HepG2 (cell line): ENCODE data around the gene SRCAP. TPM values are rescaled to one million over a fixed set of nuclear protein-coding genes. Genes with fewer than 3 reads are reported as not detected.

ENCODE experiments used
- ATAC-seq: fragments of 200-7000 bp; cut with Tn5 transposase; 3 replicates; pipeline ENCODE4 v1.9.1; 2020; ENCODE audit warnings: mild to moderate bottlenecking, moderate library complexity
- BruUV-seq: library from RNA; stranded (reverse); fragments of 400-500 nt; replicated peaks from 2 replicates; lab custom pipeline; 2021; lab: Mats Ljungman, UMichigan
- CTCF ChIA-PET: fragments of 300-600 bp; formaldehyde crosslinking; extraction: SDS; loops from one replicate; lab custom pipeline; 2021; ENCODE audit warnings: low total read pairs, inconsistent platforms, low intra/inter-chr PET ratio; lab: Yijun Ruan, JAX
- POLR2A ChIA-PET: fragments of 350-600 bp; sonication (Branson Sonifier 250); formaldehyde crosslinking; loops from one replicate; lab custom pipeline; 2020; ENCODE audit warnings: antibody characterized with exemption, inconsistent platforms; lab: Yijun Ruan, JAX
- DNase-seq: peaks from one replicate; pipeline ENCODE4 v3.0.0-alpha.2; 2015; ENCODE audit warnings: low spot score
- FAIRE-seq: peaks from 3 replicates; lab custom pipeline; 2011; peaks lifted over from hg19 to GRCh38; lab: Jason Lieb, UNC
- H2AFZ ChIP-seq: one replicate; pipeline ENCODE4 v1.6.1; 2011; ENCODE audit warnings: low read length, inconsistent platforms
- H3K27ac ChIP-seq: fragments of 300-600 bp; 3 replicates; pipeline ENCODE4 v1.8.0; 2011; ENCODE audit warnings: mixed run types, mild to moderate bottlenecking, mixed read lengths, low read length, inconsistent platforms; ENCODE audit not compliant: insufficient read depth; ENCODE audit errors: extremely low read length
- H3K27me3 ChIP-seq, 2 experiments: fragments of 200-600 bp in 1 of 2; 2 replicates in 1 of 2; 3 replicates in 1 of 2; pipeline versions ENCODE4 v1.6.0 to v1.8.0; 2011; ENCODE audit warnings: low read length in 2 of 2, mild to moderate bottlenecking in 2 of 2, moderate library complexity in 2 of 2, inconsistent platforms in 1 of 2; ENCODE audit not compliant: insufficient read depth in 2 of 2, control insufficient read depth in 1 of 2
- H3K36me3 ChIP-seq, 2 experiments: fragments of 200-600 bp in 1 of 2; replicated peaks in 1 of 2; 2 replicates in 1 of 2; 3 replicates in 1 of 2; pipeline versions ENCODE4 v1.5.1 to v1.8.0; 2011; ENCODE audit warnings: low read length in 2 of 2, inconsistent platforms in 1 of 2; ENCODE audit not compliant: insufficient read depth in 2 of 2, control insufficient read depth in 1 of 2
- H3K4me1 ChIP-seq: 2 replicates; pipeline ENCODE4 v1.5.1; 2012; ENCODE audit warnings: low read length, inconsistent platforms; ENCODE audit not compliant: insufficient read depth
- H3K4me2 ChIP-seq: 2 replicates; pipeline ENCODE4 v1.6.0; 2011; ENCODE audit warnings: low read depth, low read length, inconsistent platforms
- H3K4me3 ChIP-seq, 3 experiments: fragments of 200-600 bp in 1 of 3; sonication (generic), shearing (Covaris generic) in 1 of 3; replicated peaks in 1 of 3; 2 replicates each; pipeline ENCODE4 v1.5.1; 2011 to 2016; ENCODE audit warnings: low read length in 3 of 3, inconsistent platforms in 2 of 3, low read depth in 2 of 3, mild to moderate bottlenecking in 2 of 3, control low read depth in 1 of 3, mixed read lengths in 1 of 3; ENCODE audit not compliant: insufficient read depth in 1 of 3
- H3K79me2 ChIP-seq: one replicate; pipeline ENCODE4 v1.6.1; 2011; ENCODE audit warnings: low read length, inconsistent platforms; ENCODE audit not compliant: insufficient read depth
- H3K9ac ChIP-seq: 2 replicates; pipeline ENCODE4 v1.6.0; 2011; ENCODE audit warnings: mild to moderate bottlenecking, low read depth, low read length, inconsistent platforms; ENCODE audit not compliant: insufficient read depth
- H3K9me3 ChIP-seq: 2 replicates; pipeline ENCODE4 v1.5.1; 2012; ENCODE audit warnings: mild to moderate bottlenecking, low read length
- H4K20me1 ChIP-seq: 2 replicates; pipeline ENCODE4 v1.6.0; 2011; ENCODE audit warnings: inconsistent platforms, mild to moderate bottlenecking, low read length, moderate library complexity; ENCODE audit not compliant: insufficient read depth
- MAFG ChIP-seq: sonication (generic); formaldehyde crosslinking; IDR thresholded peaks from 2 replicates; pipeline ENCODE4 v1.5.1; 2020; ENCODE audit warnings: mild to moderate bottlenecking, missing genetic modification reagents
- MTF2 ChIP-seq: sonication (generic); formaldehyde crosslinking; IDR thresholded peaks from 2 replicates; pipeline ENCODE4 v1.5.0; 2020; ENCODE audit warnings: missing genetic modification reagents, borderline replicate concordance
- YEATS4 ChIP-seq: sonication (generic); formaldehyde crosslinking; IDR thresholded peaks from 2 replicates; pipeline ENCODE4 v1.4.0; 2020; ENCODE audit warnings: missing genetic modification reagents, borderline replicate concordance
- WGBS: methylation state at CpG from one replicate; pipeline ENCODE4 v1.1.6; 2017; ENCODE audit warnings: low lambda C conversion rate; 5-methylcytosine and 5-hydroxymethylcytosine counted together
- in situ Hi-C: cut with HindIII; loops from 2 replicates; pipeline ENCODE4 v1.10.0; 2017; ENCODE audit warnings: low pct_unique_long_range_greater_than_20kb; ENCODE audit not compliant: extremely low pct_ligation_motif_present
- intact Hi-C: fragments of 100-400 bp; cut with micrococcal nuclease; formaldehyde crosslinking; loops from one replicate; pipeline ENCODE4 v1.10.0; 2022; ENCODE audit not compliant: unreplicated experiment
- polyA plus RNA-seq, 8 experiments: library from polyadenylated mRNA; depleted of rRNA in 3 of 8; stranded (reverse) in 7 of 8; unstranded in 1 of 8; fragments of >200 nt; fragmentation: Illumina TruSeq in 4 of 8; extraction: Trizol in 4 of 8; gene quantifications; 2 replicates each; pipeline versions ENCODE4 v1.2.1 to v1.2.3, GENCODE V29; 2011 to 2016; ENCODE audit warnings: low read depth in 4 of 8, missing spikeins in 1 of 8, mixed read lengths in 1 of 8; ENCODE audit not compliant: insufficient read depth in 1 of 8
- total RNA-seq, 5 experiments: library from RNA; depleted of rRNA; stranded (reverse); fragments of >200 nt; fragmentation: Illumina TruSeq; extraction: Trizol; gene quantifications; 2 replicates each; pipeline ENCODE4 v1.2.3, GENCODE V29; 2016; ENCODE audit warnings: low read depth in 1 of 5
- TF ChIP-seq, protein P1 (sequence below): sonication (generic); formaldehyde crosslinking; IDR thresholded peaks from 2 replicates; pipeline ENCODE4 v1.8.1; 2022; ENCODE audit warnings: mild to moderate bottlenecking, missing genetic modification reagents
- TF ChIP-seq, protein P2 (sequence below): sonication (generic); formaldehyde crosslinking; conservative IDR thresholded peaks from 2 replicates; pipeline ENCODE4 v1.4.0; 2020; ENCODE audit warnings: missing genetic modification reagents
- TF ChIP-seq, protein P3 (sequence below): sonication (generic); formaldehyde crosslinking; IDR thresholded peaks from 2 replicates; pipeline ENCODE4 v1.9.0; 2022; ENCODE audit warnings: low read depth, missing genetic modification reagents
- TF ChIP-seq, protein P4 (sequence below): sonication (generic); formaldehyde crosslinking; conservative IDR thresholded peaks from 2 replicates; pipeline ENCODE4 v1.4.0; 2020; ENCODE audit warnings: missing genetic modification reagents
- TF ChIP-seq, protein P5 (sequence below): sonication (generic); formaldehyde crosslinking; IDR thresholded peaks from 2 replicates; pipeline ENCODE4 v1.4.0; 2020; ENCODE audit warnings: missing genetic modification reagents

Gene SRCAP
- total and polyA plus RNA-seq, 2 of the 13 experiments (the other 11 are each of a cell fraction or from before 2014, with no cell fraction given) = 4.9 to 9.0 TPM

DNA sequence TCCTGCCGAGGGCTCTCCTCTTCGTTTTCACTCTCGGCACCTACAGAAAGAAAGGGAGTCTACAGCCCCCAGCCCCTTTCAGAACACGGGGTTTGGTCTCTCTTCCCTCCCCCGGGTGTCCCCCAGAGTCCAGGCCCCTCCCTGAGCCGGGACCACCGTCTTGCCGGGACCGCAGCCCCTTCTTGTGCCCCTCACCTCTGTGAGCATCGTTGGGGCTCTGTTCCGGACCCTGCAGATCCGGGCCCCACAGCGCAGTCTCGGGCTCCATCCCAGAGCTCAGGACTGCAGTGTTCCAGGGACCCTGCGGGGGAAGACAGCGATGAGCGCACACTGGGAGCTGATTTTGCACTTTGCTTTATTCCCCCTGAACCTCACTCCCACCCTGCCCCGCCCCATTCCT, 85.2 kb downstream of the SRCAP start:
- CTCF ChIA-PET = no interaction called here

More for the DNA sequence above, 85.2 kb downstream of the SRCAP start:
- Histone ChIP-seq H3K79me2 (peaks cover 29% of the 10 kb centered on the region), H3K4me2 (no peak overlapping the region), H3K27ac (no peak overlapping the region), H3K27me3 (no peaks in the 10 kb centered on the region; a peak in 1 of 5 replicates), H3K9me3 (no peaks in the 10 kb centered on the region), H4K20me1 (no peaks in the 10 kb centered on the region; the same call in 1 of the 2 replicates), H3K36me3 (peaks cover 19 to 29% of the 10 kb centered on the region in 2 experiments), H3K4me3 (no peak overlapping the region), H3K9ac (no peak overlapping the region), H3K4me1 (peaks cover 30% of the 10 kb centered on the region), H2AFZ (no peak overlapping the region)
- POLR2A ChIA-PET = interaction anchor here (0.8 to 4.2 kb wide), 5 partner anchors 9 to 92 kb away, joined by 3 to 30 read pairs (median 9); no protein-coding TSS in a partner anchor
- TF ChIP-seq, protein P1, sequence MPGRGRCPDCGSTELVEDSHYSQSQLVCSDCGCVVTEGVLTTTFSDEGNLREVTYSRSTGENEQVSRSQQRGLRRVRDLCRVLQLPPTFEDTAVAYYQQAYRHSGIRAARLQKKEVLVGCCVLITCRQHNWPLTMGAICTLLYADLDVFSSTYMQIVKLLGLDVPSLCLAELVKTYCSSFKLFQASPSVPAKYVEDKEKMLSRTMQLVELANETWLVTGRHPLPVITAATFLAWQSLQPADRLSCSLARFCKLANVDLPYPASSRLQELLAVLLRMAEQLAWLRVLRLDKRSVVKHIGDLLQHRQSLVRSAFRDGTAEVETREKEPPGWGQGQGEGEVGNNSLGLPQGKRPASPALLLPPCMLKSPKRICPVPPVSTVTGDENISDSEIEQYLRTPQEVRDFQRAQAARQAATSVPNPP (CRISPR knock-in tag) = no peak
- TF ChIP-seq MAFG (CRISPR knock-in tag) (no peak), YEATS4 (no peak), MTF2 (CRISPR knock-in tag) (no peak)
- TF ChIP-seq, protein P2, sequence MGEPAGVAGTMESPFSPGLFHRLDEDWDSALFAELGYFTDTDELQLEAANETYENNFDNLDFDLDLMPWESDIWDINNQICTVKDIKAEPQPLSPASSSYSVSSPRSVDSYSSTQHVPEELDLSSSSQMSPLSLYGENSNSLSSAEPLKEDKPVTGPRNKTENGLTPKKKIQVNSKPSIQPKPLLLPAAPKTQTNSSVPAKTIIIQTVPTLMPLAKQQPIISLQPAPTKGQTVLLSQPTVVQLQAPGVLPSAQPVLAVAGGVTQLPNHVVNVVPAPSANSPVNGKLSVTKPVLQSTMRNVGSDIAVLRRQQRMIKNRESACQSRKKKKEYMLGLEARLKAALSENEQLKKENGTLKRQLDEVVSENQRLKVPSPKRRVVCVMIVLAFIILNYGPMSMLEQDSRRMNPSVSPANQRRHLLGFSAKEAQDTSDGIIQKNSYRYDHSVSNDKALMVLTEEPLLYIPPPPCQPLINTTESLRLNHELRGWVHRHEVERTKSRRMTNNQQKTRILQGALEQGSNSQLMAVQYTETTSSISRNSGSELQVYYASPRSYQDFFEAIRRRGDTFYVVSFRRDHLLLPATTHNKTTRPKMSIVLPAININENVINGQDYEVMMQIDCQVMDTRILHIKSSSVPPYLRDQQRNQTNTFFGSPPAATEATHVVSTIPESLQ (CRISPR knock-in tag) = no peak
- TF ChIP-seq, protein P3, sequence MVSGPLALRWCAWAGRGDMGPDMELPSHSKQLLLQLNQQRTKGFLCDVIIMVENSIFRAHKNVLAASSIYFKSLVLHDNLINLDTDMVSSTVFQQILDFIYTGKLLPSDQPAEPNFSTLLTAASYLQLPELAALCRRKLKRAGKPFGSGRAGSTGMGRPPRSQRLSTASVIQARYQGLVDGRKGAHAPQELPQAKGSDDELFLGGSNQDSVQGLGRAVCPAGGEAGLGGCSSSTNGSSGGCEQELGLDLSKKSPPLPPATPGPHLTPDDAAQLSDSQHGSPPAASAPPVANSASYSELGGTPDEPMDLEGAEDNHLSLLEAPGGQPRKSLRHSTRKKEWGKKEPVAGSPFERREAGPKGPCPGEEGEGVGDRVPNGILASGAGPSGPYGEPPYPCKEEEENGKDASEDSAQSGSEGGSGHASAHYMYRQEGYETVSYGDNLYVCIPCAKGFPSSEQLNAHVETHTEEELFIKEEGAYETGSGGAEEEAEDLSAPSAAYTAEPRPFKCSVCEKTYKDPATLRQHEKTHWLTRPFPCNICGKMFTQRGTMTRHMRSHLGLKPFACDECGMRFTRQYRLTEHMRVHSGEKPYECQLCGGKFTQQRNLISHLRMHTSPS (CRISPR knock-in tag) = no peak
- TF ChIP-seq, protein P4, sequence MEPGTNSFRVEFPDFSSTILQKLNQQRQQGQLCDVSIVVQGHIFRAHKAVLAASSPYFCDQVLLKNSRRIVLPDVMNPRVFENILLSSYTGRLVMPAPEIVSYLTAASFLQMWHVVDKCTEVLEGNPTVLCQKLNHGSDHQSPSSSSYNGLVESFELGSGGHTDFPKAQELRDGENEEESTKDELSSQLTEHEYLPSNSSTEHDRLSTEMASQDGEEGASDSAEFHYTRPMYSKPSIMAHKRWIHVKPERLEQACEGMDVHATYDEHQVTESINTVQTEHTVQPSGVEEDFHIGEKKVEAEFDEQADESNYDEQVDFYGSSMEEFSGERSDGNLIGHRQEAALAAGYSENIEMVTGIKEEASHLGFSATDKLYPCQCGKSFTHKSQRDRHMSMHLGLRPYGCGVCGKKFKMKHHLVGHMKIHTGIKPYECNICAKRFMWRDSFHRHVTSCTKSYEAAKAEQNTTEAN (CRISPR knock-in tag) = no peak
- TF ChIP-seq, protein P5, sequence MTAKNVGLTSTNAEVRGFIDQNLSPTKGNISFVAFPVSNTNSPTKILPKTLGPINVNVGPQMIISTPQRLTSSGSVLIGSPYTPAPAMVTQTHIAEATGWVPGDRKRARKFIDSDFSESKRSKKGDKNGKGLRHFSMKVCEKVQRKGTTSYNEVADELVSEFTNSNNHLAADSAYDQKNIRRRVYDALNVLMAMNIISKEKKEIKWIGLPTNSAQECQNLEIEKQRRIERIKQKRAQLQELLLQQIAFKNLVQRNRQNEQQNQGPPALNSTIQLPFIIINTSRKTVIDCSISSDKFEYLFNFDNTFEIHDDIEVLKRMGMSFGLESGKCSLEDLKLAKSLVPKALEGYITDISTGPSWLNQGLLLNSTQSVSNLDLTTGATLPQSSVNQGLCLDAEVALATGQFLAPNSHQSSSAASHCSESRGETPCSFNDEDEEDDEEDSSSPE (CRISPR knock-in tag) = no peak
- in situ Hi-C loops = no loop called here
- 92% methylated on average over 18 of the region's 18 CpGs for WGBS
- DNase-seq = no peak
- intact Hi-C loops = no loop called here
- no peak for FAIRE-seq
- no TSS peak for BruUV-seq
- no peak for ATAC-seq
